Skeletal muscle tissue (tissue), 4 donors: ENCODE results near the gene SHOC2. TPM values are rescaled to one million over a fixed set of nuclear protein-coding genes. Genes with fewer than 3 reads are reported as not detected.
A peak's percentile ranks its signal among the peaks of the same experiment; 100 is the strongest.

Experiments
- H3K27ac ChIP-seq: one replicate; pipeline ENCODE4 v1.7.0; 2013; ENCODE audit warnings: mild to moderate bottlenecking, low read depth, low read length, inconsistent platforms
- H3K27me3 ChIP-seq, 3 donors: one replicate each; pipeline ENCODE4 v1.7.0; 2013; ENCODE audit warnings: low read length in 3 of 3; ENCODE audit not compliant: control insufficient read depth in 3 of 3, insufficient read depth in 3 of 3
- H3K36me3 ChIP-seq, 3 donors: one replicate each; pipeline ENCODE4 v1.7.0; 2013; ENCODE audit warnings: low read length in 3 of 3; ENCODE audit not compliant: control insufficient read depth in 3 of 3, insufficient read depth in 3 of 3
- H3K4me1 ChIP-seq, 3 donors: one replicate each; pipeline ENCODE4 v1.7.0; 2013; ENCODE audit warnings: low read length in 3 of 3, mild to moderate bottlenecking in 3 of 3; ENCODE audit not compliant: control insufficient read depth in 3 of 3, insufficient read depth in 3 of 3
- H3K4me3 ChIP-seq, 3 donors: one replicate each; pipeline ENCODE4 v1.7.0; 2013; ENCODE audit warnings: low read length in 3 of 3
- H3K9ac ChIP-seq, 3 donors: one replicate each; pipeline ENCODE4 v1.7.0; 2013; ENCODE audit warnings: low read length in 3 of 3, mild to moderate bottlenecking in 3 of 3, moderate library complexity in 2 of 3, low read depth in 1 of 3
- H3K9me3 ChIP-seq, 3 donors: one replicate each; pipeline ENCODE4 v1.7.0; 2013; ENCODE audit warnings: low read length in 3 of 3; ENCODE audit not compliant: control insufficient read depth in 3 of 3
- total RNA-seq: library from RNA; depleted of rRNA; stranded (reverse); fragments of >200 nt; gene quantifications from one replicate; pipeline ENCODE4 v1.2.3, GENCODE V29; 2014
- donor health status: Osteomylitis.

Gene SHOC2
- total RNA-seq, 1 donor from 2014 or later, result 47.5 TPM

DNA sequence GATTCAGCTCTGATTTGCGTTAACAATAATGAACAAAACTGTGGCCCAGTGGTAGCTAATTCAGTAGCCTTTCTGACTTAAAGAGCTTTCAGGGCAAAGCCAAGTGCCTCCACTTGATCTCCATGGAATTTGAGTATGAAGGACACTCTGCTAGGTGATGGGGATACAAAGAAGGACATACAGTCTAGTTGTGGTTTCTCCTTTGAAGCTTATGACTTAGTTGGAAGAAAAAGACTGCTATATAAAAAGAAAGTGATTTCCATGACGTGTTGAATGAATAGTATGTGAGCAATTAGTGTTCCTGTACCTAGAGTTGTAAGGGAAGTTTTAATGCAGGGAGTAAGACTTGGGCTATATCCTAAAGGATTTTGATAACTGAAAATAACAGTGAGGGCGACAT, 39.4 kb upstream of the SHOC2 start:
- Histone ChIP-seq H3K36me3 (peaks cover 3 to 35% (median 32%) of the 10 kb centered on the region in 3 donors), H3K27ac (no peak overlapping the region), H3K9me3 (no peaks in the 10 kb centered on the region), H3K27me3 (no peaks in the 10 kb centered on the region), H3K4me3 (no peak overlapping the region), H3K4me1 (peaks cover 0 to 4% (median 0%) of the 10 kb centered on the region in 3 donors), H3K9ac (peak overlapping the region in 1 of 3 donors; percentile 2)

DNA sequence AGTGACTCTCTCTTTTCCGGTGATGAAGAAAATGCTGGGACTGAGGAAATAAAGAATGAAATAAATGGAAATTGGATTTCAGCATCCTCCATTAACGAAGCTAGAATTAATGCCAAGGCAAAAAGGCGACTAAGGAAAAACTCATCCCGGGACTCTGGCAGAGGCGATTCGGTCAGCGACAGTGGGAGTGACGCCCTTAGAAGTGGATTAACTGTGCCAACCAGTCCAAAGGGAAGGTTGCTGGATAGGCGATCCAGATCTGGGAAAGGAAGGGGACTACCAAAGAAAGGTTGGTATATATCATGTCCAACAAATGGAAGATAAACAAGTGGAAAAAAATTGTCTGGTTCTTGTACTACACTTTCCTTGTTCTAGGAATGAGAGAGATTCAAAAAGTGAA, 38.2 kb upstream of the SHOC2 start:
- Histone ChIP-seq H3K4me1 (peaks cover 0 to 4% (median 0%) of the 10 kb centered on the region in 3 donors), H3K27me3 (no peaks in the 10 kb centered on the region), H3K36me3 (peaks cover 3 to 35% (median 35%) of the 10 kb centered on the region in 3 donors), H3K9me3 (no peaks in the 10 kb centered on the region), H3K27ac (no peak overlapping the region), H3K4me3 (no peak overlapping the region), H3K9ac (no peak overlapping the region)

DNA sequence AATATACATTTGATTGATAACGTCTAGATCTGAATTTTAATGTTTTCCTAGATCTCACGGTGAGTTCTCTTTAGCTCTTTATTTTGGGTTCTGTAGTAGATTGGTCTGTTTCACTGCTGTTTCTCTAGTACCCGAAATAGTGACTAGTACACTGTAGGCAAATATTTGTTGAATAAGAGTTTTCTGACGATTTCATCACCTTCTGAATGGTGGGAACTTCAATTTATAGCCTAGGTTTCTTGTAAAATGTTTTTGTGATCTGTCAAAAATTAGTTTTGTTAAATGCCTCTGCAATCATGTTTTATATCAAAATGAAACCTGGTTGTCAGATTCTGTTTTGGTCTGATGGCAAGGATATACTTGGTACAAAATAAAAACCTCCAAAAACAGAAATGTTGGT, 37.5 kb upstream of the SHOC2 start:
- no peak overlapping the region for H3K27ac ChIP-seq
- no peaks in the 10 kb centered on the region for H3K27me3 ChIP-seq
- no peak overlapping the region for H3K9ac ChIP-seq
- no peaks in the 10 kb centered on the region for H3K9me3 ChIP-seq
- peaks cover 0 to 4% (median 0%) of the 10 kb centered on the region in 3 donors for H3K4me1 ChIP-seq
- peaks cover 3 to 36% (median 34%) of the 10 kb centered on the region in 3 donors for H3K36me3 ChIP-seq
- H3K4me3 ChIP-seq, result no peak overlapping the region

DNA sequence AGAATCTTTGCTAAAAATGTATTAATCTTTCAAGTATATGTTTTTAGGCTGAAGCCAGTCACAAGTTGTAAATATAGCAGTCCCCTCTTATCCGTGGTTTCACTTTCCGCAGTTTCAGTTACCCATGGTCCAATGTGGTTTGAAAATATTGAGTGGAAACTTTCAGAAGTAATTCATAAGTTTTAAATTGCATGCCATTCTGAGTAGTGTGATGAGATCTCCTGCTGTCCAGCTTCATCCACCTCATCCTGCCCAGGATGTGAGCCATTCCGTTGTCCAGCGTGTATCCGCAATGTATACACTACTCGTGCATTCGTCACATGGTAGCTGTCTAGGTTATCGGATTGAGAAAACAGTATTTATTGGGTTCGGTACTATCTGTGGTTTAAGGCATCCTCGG, 35.5 kb upstream of the SHOC2 start:
- Histone ChIP-seq H3K4me3 (no peak overlapping the region), H3K4me1 (peaks cover 0 to 4% (median 0%) of the 10 kb centered on the region in 3 donors), H3K27ac (no peak overlapping the region), H3K9ac (no peak overlapping the region), H3K36me3 (peaks cover 3 to 27% (median 24%) of the 10 kb centered on the region in 3 donors), H3K9me3 (no peaks in the 10 kb centered on the region), H3K27me3 (no peaks in the 10 kb centered on the region)

DNA sequence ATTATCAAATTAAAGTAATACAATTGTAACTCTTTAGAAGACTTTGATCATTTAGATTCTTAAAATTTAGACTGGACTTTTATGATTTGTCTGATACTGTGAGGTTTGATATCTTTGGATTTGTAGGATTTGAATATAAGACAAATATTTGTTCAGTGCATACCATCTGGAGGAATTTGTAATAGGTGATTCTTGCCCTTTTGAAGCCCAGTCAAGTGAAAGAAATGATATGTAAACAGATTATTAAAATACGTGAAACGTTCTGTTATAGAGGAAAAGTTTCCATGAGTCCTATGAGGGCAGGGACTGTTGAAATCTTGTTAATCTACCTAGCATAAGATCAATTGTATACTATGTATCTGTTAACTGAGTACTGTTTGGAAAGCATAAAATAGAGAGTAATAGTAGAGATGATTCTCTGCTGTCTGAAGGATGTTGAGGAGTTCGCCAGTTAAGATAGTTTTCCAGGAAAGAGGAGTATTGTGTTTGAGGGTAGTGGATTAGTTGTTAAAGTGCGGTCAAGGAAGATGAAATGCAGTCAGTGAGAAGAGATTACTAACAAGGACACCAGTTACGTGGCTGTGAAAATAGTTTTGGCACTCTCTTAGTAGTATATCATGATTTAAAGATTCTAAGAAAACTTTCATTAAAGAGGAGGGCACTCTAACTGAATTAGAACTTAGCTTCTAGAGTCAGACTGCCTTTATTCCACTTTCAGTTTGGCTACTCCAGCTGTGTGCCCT, 33.3 kb upstream of the SHOC2 start:
- Histone ChIP-seq H3K27ac (no peak overlapping the region), H3K27me3 (no peaks in the 10 kb centered on the region), H3K9ac (no peak overlapping the region), H3K9me3 (no peaks in the 10 kb centered on the region), H3K4me3 (no peak overlapping the region), H3K36me3 (peaks cover 2 to 38% (median 29%) of the 10 kb centered on the region in 3 donors), H3K4me1 (no peaks in the 10 kb centered on the region)

DNA sequence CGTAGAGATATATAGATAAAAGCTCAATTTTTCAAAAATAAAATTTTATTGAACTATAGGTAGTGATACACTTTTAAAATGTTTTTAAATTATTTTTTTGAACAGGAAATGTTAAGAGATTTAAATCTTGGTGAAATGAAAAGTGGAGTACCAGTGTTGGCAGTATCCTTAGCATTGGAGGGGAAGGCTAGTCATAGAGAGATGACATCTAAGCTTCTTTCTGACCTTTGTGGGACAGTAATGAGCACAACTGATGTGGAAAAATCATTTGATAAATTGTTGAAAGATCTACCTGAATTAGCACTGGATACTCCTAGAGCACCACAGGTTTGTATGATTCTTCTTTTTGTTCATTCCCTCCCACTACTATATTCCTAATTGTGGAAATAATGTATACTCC, 31.8 kb upstream of the SHOC2 start:
- no peaks in the 10 kb centered on the region for H3K27me3 ChIP-seq
- no peaks in the 10 kb centered on the region for H3K4me1 ChIP-seq
- H3K9me3 ChIP-seq, result no peaks in the 10 kb centered on the region
- H3K27ac ChIP-seq, result no peak overlapping the region
- H3K36me3 ChIP-seq, result peaks cover 0 to 35% (median 25%) of the 10 kb centered on the region in 3 donors
- H3K4me3 ChIP-seq, result no peak overlapping the region
- H3K9ac ChIP-seq, result no peak overlapping the region

DNA sequence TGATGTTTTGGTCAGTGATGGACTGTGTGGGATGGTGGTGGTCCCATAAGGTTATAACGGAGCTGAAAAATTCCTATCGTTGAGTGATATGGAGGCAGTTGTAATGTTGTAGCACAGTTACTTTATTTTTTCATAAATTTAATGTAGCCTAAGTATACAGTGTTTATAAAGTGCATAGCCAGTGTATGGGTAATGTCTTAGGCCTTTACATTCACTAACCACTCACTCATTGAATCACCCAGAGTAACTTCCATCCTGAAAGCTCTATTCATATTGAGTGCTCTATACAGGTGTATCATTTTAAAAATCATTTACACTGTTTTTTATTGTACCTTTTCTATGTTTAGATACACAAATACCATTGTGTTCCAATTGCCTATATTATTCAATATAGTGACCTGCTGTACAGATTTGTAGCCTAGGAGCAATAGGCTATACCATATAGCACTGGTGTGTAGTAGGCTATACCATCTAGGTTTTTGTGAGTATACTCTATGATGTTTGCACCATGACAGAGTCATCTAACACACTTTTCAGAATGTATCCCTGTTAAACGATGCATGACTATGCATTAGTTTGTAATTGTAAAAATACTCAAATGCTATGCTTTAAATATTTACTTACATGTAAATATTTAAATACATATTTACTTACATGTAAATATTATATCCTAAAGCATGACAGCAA, 26.7 kb upstream of the SHOC2 start:
- Histone ChIP-seq H3K9me3 (no peaks in the 10 kb centered on the region), H3K27me3 (no peaks in the 10 kb centered on the region), H3K4me3 (no peak overlapping the region), H3K27ac (no peak overlapping the region), H3K4me1 (peaks cover 0 to 3% (median 0%) of the 10 kb centered on the region in 3 donors), H3K9ac (no peak overlapping the region), H3K36me3 (peaks cover 6 to 35% (median 32%) of the 10 kb centered on the region in 3 donors)

DNA sequence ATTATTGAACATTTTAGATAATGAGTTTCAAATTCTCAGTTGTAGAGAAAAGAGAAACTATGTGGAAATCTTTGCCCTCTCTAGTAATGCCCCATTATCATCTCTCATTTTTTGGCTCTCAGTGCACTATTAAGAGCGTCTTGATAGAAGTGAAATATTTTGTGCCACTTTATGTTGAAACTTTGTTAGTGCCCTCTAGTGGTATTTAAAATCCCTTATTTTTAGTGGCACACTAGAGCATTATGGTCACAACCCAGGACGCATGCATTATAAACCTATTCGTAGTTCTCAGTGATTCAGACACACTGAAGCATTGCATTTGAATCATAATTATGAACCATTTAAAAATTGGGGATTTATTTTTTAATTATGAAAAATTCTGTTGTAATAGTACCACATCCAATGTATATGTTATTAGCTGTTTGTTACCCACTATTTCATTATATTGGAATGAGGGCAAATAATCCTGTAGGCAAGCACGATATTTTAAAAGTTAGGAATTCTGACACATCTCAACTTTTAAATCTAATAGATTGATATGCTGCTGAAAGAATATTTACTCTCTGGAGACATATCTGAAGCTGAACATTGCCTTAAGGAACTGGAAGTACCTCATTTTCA, 25.7 kb upstream of the SHOC2 start:
- no peak overlapping the region for H3K27ac ChIP-seq
- H3K9me3 ChIP-seq, result no peaks in the 10 kb centered on the region
- no peak overlapping the region for H3K4me3 ChIP-seq
- peaks cover 6 to 39% (median 32%) of the 10 kb centered on the region in 3 donors for H3K36me3 ChIP-seq
- no peaks in the 10 kb centered on the region for H3K27me3 ChIP-seq
- H3K4me1 ChIP-seq, result peaks cover 0 to 3% (median 0%) of the 10 kb centered on the region in 3 donors
- no peak overlapping the region for H3K9ac ChIP-seq

DNA sequence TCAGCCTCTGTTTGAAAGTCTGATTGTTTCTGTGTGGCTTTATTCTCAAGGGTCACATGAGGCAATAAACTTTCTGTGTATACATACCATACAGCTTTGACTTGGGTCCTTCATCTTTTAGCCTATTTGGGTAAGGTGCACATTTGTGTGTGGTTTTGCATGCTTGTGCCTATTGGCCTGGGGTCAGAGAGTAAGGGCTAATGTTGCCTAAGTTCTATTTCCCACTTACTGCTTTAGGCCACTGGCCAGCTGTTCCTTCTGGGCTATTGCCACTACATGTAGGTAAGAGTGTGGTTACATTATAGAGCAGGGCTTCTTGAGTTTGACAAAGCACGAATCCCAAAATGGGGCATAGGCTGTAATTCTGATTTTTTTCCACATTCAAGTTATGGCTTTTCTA, 22.2 kb upstream of the SHOC2 start:
- H3K36me3 ChIP-seq, result peaks cover 6 to 34% (median 22%) of the 10 kb centered on the region in 3 donors
- no peaks in the 10 kb centered on the region for H3K27me3 ChIP-seq

DNA sequence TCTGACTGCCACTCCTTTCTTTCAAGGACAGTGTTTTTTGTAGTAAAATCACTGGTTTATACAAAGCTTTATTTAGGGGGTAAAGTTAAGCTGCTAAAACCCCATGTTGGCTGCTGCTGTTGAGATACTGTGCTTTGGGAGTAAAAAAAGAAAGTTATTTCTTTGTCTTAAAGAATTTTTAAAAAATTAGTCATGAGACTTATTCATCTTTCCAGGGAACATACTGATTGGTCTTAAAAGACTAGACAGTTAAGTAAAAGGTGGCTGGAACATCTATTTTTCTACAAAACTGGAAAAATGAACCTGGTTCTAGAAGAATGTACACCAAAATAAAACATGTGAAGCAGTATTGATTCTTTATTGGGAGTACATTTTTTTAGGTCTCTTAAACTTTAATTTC, 21.0 kb upstream of the SHOC2 start:
- H3K9me3 ChIP-seq, result no peaks in the 10 kb centered on the region
- H3K4me1 ChIP-seq, result peaks cover 0 to 3% (median 0%) of the 10 kb centered on the region in 3 donors
- H3K27me3 ChIP-seq, result no peaks in the 10 kb centered on the region
- no peak overlapping the region for H3K4me3 ChIP-seq
- H3K27ac ChIP-seq, result no peak overlapping the region
- no peak overlapping the region for H3K9ac ChIP-seq
- H3K36me3 ChIP-seq, result peaks cover 6 to 30% (median 21%) of the 10 kb centered on the region in 3 donors

More for the DNA sequence above, 22.2 kb upstream of the SHOC2 start:
- H3K4me1 ChIP-seq, result peaks cover 0 to 3% (median 0%) of the 10 kb centered on the region in 3 donors
- no peak overlapping the region for H3K27ac ChIP-seq
- H3K9me3 ChIP-seq, result no peaks in the 10 kb centered on the region
- H3K4me3 ChIP-seq, result no peak overlapping the region
- no peak overlapping the region for H3K9ac ChIP-seq
